Lung (tissue), 12 donors: ENCODE data around the gene CRNKL1. TPM values are rescaled to one million over a fixed set of nuclear protein-coding genes. Genes with fewer than 3 reads are reported as not detected.

Source experiments
- ATAC-seq: fragments of 200-7000 bp; cut with Tn5 transposase; one replicate; pipeline ENCODE4 v1.9.1; 2020; ENCODE audit warnings: moderate number of reproducible peaks; ENCODE audit not compliant: insufficient read depth, low FRiP score
- DNase-seq, 3 donors: peaks; one replicate each; pipeline ENCODE4 v3.0.0-alpha.2; 2013 to 2017
- H3K27ac ChIP-seq, 2 donors: one replicate each; pipeline ENCODE4 v1.5.1; 2013; ENCODE audit warnings: mild to moderate bottlenecking in 2 of 2, moderate library complexity in 2 of 2, control low read depth in 1 of 2, inconsistent platforms in 1 of 2, low read depth in 1 of 2, low read length in 1 of 2
- H3K27me3 ChIP-seq, 3 donors: one replicate each; pipeline ENCODE4 v1.5.1; 2013; ENCODE audit warnings: low read length in 2 of 3; ENCODE audit not compliant: control insufficient read depth in 3 of 3, insufficient read depth in 3 of 3
- H3K36me3 ChIP-seq, 4 donors: one replicate each; pipeline ENCODE4 v1.5.1; 2013; ENCODE audit warnings: low read length in 4 of 4, mild to moderate bottlenecking in 1 of 4, moderate library complexity in 1 of 4; ENCODE audit not compliant: control insufficient read depth in 4 of 4, insufficient read depth in 4 of 4
- H3K4me1 ChIP-seq, 5 donors: one replicate each; pipeline ENCODE4 v1.5.1; 2013; ENCODE audit warnings: low read length in 5 of 5, mild to moderate bottlenecking in 2 of 5, moderate library complexity in 1 of 5; ENCODE audit not compliant: control insufficient read depth in 5 of 5, insufficient read depth in 5 of 5
- H3K4me3 ChIP-seq: one replicate; pipeline ENCODE4 v1.5.1; 2013; ENCODE audit warnings: mild to moderate bottlenecking, control low read depth, moderate library complexity
- H3K9ac ChIP-seq, 2 donors: one replicate each; pipeline ENCODE4 v1.5.1; 2013; ENCODE audit warnings: low read length in 2 of 2, control low read depth in 1 of 2; ENCODE audit not compliant: insufficient read depth in 1 of 2
- H3K9me3 ChIP-seq, 4 donors: one replicate each; pipeline ENCODE4 v1.5.1; 2013; ENCODE audit warnings: low read length in 3 of 4, mild to moderate bottlenecking in 1 of 4, moderate library complexity in 1 of 4; ENCODE audit not compliant: control insufficient read depth in 4 of 4, insufficient read depth in 3 of 4
- WGBS, 2 donors: extraction: QIAGEN DNeasy Blood & Tissue Kit; methylation state at CpG; one replicate each; pipeline ENCODE4 v1.1.7; 2013; 5-methylcytosine and 5-hydroxymethylcytosine counted together
- polyA plus RNA-seq, 2 donors: library from polyadenylated mRNA; stranded (reverse); fragments of 200-250 nt; gene quantifications; one replicate each; pipeline ENCODE4 v1.2.1, GENCODE V29; 2013
- total RNA-seq, 2 donors: library from RNA; depleted of rRNA in 1 of 2; stranded (reverse); fragments of >200 nt in 1 of 2; gene quantifications; one replicate each; pipeline ENCODE4 v1.2.1, GENCODE V29; 2014 to 2021
- TF ChIP-seq, protein P1 (sequence below): IDR thresholded peaks from 2 replicates; pipeline ENCODE4 v1.5.1; 2012; ENCODE audit warnings: mild to moderate bottlenecking; ENCODE audit errors: control extremely low read depth, extremely low read depth
- donor health status: control.
- donor health status: control.
- donor health status: Bipolar disorder and iron deficiency.
- donor health status: healthy.
- donor health status: DM: yes; HTN: yes; CAD: no.

The CRNKL1 gene
- total and polyA plus RNA-seq, 4 donors: 11.0 to 39.5 (median 20.4) TPM

DNA sequence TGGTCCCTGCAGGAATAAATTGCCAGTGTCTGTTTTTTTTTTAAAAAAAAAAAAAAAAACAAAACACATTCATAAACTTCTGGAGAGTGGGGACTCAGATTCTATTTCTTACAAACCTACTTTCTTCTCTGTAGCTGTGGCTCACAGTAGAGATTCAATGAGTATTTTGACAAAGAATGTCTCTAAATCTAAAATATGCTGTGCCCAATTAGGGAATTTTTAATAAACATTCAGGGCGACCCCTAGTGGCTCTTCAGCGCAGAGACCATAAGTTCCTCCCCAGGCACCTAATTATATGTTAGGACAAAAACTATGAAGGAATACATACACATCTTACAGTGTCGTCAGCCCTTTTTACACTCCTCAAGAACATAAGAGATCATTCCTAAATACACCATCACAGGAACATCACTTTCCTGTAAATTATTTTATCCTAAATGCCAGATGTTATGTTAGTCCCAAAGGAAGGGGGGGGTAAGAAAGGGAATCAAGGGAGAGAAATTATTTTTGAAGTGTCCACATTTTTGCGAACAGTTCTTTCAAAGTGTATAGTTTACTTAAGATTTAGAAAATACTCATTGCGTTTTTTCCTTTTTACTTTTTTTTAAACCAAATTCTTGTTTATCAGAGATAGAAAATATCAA, 56.9 kb downstream of the CRNKL1 start:
- no peak overlapping the region for H3K4me3 ChIP-seq
- ATAC-seq: no peak
- H3K9ac ChIP-seq: no peak overlapping the region
- 33 to 43% methylated on average over 5 of the region's 5 CpGs for WGBS, 2 donors
- DNase-seq: peak; percentile 45 to 82 (median 82)
- no peaks in the 10 kb centered on the region for H3K9me3 ChIP-seq
- TF ChIP-seq, protein P1, sequence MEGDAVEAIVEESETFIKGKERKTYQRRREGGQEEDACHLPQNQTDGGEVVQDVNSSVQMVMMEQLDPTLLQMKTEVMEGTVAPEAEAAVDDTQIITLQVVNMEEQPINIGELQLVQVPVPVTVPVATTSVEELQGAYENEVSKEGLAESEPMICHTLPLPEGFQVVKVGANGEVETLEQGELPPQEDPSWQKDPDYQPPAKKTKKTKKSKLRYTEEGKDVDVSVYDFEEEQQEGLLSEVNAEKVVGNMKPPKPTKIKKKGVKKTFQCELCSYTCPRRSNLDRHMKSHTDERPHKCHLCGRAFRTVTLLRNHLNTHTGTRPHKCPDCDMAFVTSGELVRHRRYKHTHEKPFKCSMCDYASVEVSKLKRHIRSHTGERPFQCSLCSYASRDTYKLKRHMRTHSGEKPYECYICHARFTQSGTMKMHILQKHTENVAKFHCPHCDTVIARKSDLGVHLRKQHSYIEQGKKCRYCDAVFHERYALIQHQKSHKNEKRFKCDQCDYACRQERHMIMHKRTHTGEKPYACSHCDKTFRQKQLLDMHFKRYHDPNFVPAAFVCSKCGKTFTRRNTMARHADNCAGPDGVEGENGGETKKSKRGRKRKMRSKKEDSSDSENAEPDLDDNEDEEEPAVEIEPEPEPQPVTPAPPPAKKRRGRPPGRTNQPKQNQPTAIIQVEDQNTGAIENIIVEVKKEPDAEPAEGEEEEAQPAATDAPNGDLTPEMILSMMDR: peak; percentile 72
- peaks cover 20 to 36% (median 22%) of the 10 kb centered on the region in 4 donors for H3K36me3 ChIP-seq
- H3K27ac ChIP-seq: peak overlapping the region in 1 of 2 donors; percentile 69
- H3K27me3 ChIP-seq: no peaks in the 10 kb centered on the region
- H3K4me1 ChIP-seq: peaks cover 13 to 54% (median 23%) of the 10 kb centered on the region in 5 donors

DNA sequence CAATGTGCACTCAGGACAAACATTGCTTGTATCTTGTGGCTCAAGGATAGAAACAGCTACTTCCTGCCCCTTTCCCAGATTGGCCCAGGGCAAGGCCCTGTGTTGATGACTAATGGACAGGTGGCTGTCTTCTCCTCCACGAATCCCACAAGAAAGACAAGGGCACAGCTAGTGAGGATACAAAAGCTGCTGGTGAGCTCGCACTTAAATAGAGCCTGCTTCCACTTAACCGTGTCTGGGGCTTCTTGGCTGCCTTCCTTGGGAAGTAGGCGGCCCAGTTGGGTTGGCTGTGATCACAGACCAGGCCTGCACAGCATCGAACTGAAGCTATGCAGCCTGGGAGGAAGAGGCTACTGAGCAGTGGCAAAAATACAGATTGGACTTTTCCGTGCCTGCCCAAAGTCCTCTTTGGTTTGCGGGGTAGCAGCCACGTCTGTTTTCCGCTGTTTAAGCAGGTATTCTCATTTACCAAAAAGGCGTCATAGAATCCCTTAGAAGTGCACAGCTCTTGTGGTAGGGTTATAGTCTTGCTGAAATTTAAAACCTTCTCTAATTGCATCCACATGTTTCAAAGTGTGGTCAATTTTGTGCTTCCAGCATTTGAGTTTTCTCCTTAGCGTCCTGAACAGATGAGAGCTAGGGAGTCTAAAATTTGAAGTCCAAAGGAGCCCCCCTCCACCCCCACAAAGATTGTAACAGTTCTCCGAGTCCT, 58.2 kb downstream of the CRNKL1 start:
- Histone ChIP-seq H3K27me3 (no peaks in the 10 kb centered on the region), H3K27ac (peak overlapping the region; percentile 69 to 79), H3K4me1 (peaks cover 13 to 54% (median 23%) of the 10 kb centered on the region in 5 donors), H3K4me3 (no peak overlapping the region), H3K9me3 (no peaks in the 10 kb centered on the region), H3K36me3 (peaks cover 9 to 35% (median 13%) of the 10 kb centered on the region in 4 donors), H3K9ac (no peak overlapping the region)
- 68 to 74% methylated on average over 12 of the region's 12 CpGs for WGBS, 2 donors
- TF ChIP-seq, protein P1: no peak
- no peak for ATAC-seq
- no peak for DNase-seq

DNA sequence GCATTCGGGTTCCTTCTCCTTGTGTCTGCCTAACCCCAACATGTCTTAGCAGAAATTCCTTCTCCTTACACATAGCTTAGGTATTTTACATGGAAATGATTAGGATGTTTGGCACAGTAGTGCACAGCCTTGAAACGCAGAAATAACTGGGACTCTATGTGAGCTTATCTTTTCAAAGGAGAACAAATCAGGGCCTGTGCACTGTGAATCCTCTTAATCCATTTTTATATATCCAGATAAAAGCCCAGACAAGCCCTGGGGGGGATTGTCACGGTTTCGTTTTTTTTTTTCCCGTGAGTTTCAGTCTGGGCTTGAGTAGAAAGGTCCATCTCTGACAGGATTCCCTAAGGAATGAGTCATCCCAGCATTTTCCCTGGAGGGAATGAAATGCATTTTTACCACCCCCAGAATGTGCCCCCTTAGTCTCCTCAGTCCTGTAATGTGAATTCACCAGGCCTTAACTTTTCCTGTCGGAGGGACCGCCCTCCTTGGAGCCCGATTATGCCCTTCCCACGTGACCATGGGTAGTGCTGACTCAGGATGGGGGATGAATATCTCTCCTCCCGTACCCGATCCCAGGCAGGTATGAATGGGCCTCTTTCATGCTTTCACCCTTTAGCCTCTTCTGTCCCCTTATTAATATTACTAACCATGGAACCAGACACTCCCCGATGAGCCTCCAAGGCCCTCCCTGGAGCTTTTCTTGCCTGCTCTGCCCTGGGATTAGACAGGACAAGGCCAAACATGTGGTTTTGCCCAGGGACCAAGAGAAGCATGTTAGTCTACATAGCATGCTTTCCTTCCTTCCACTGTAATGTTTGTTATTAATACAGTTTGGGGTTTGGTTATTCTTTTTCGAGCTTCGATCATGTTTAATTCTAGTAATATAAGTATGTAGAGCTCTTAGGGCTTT, 59.0 kb downstream of the CRNKL1 start:
- 61 to 70% methylated on average over 14 of the region's 14 CpGs for WGBS, 2 donors
- Histone ChIP-seq H3K9me3 (peaks cover 0 to 1% (median 0%) of the 10 kb centered on the region in 4 donors), H3K9ac (no peak overlapping the region), H3K27ac (peak overlapping the region; percentile 69 to 88), H3K4me3 (no peak overlapping the region), H3K36me3 (peaks cover under 1 to 26% (median 7%) of the 10 kb centered on the region in 4 donors), H3K27me3 (no peaks in the 10 kb centered on the region), H3K4me1 (peaks cover 13 to 54% (median 23%) of the 10 kb centered on the region in 5 donors)
- DNase-seq (no peak), ATAC-seq (no peak)
- TF ChIP-seq, protein P1: no peak
